HEK293 (cell line): ENCODE results near the gene RPS6KA2.

Experiments used
- CTCF ChIP-seq: fragments of 450-650 bp; formaldehyde crosslinking; IDR thresholded peaks from 2 replicates; pipeline ENCODE4 v1.5.1; 2016; ENCODE audit warnings: missing biosample characterization, missing genetic modification characterization
- PRDM1 ChIP-seq: fragments of 450-650 bp; formaldehyde crosslinking; IDR thresholded peaks from 2 replicates; pipeline ENCODE4; 2016; ENCODE audit warnings: missing biosample characterization, missing genetic modification characterization
- ZNF133 ChIP-seq: fragments of 450-650 bp; formaldehyde crosslinking; IDR thresholded peaks from 2 replicates; pipeline ENCODE4 v1.5.1; 2016; ENCODE audit warnings: missing biosample characterization, missing genetic modification characterization
- ZNF146 ChIP-seq: fragments of 450-650 bp; formaldehyde crosslinking; IDR thresholded peaks from 2 replicates; pipeline ENCODE4 v1.5.1; 2016; ENCODE audit warnings: missing biosample characterization, missing genetic modification characterization
- ZNF19 ChIP-seq: fragments of 450-650 bp; formaldehyde crosslinking; IDR thresholded peaks from 2 replicates; pipeline ENCODE4; 2016; ENCODE audit warnings: missing biosample characterization, missing genetic modification characterization, low read depth
- ZNF416 ChIP-seq: fragments of 450-650 bp; formaldehyde crosslinking; IDR thresholded peaks from 2 replicates; pipeline ENCODE4 v1.5.1; 2016; ENCODE audit warnings: missing biosample characterization, missing genetic modification characterization
- ZNF510 ChIP-seq: fragments of 450-650 bp; formaldehyde crosslinking; IDR thresholded peaks from 2 replicates; pipeline ENCODE4 v1.5.1; 2018; ENCODE audit warnings: mild to moderate bottlenecking, missing genetic modification characterization, missing biosample characterization; ENCODE audit not compliant: insufficient replicate concordance
- ZNF530 ChIP-seq: fragments of 450-650 bp; formaldehyde crosslinking; IDR thresholded peaks from 2 replicates; pipeline ENCODE4 v1.5.1; 2016; ENCODE audit warnings: low read depth, missing biosample characterization, missing genetic modification characterization
- ZNF701 ChIP-seq: fragments of 450-650 bp; formaldehyde crosslinking; IDR thresholded peaks from 2 replicates; pipeline ENCODE4 v1.5.1; 2016; ENCODE audit warnings: missing biosample characterization, missing genetic modification characterization
- ZSCAN23 ChIP-seq: fragments of 450-650 bp; formaldehyde crosslinking; IDR thresholded peaks from 2 replicates; pipeline ENCODE4 v1.5.1; 2016; ENCODE audit warnings: missing biosample characterization, missing genetic modification characterization
- ZSCAN4 ChIP-seq: fragments of 450-650 bp; formaldehyde crosslinking; IDR thresholded peaks from 2 replicates; pipeline ENCODE4 v1.5.1; 2017; ENCODE audit warnings: missing biosample characterization, missing genetic modification characterization
- ZSCAN5A ChIP-seq: fragments of 450-650 bp; formaldehyde crosslinking; IDR thresholded peaks from 2 replicates; pipeline ENCODE4 v1.5.1; 2016; ENCODE audit warnings: missing biosample characterization, missing genetic modification characterization

GRCh38 chr6:166469426-166469961, 157.6 kb downstream of the RPS6KA2 start:
- no peak for TF ChIP-seq ZNF133 (tag by site-specific recombination)
- TF ChIP-seq CTCF (tag by site-specific recombination): no peak
- TF ChIP-seq ZNF416 (tag by site-specific recombination): no peak
- TF ChIP-seq ZNF701 (tag by site-specific recombination): no peak
- TF ChIP-seq ZSCAN5A (tag by site-specific recombination): no peak
- no peak for TF ChIP-seq ZSCAN23 (tag by site-specific recombination)
- TF ChIP-seq ZNF146: no peak
- TF ChIP-seq PRDM1 (tag by site-specific recombination): no peak
- no peak for TF ChIP-seq ZNF19 (tag by site-specific recombination)
- TF ChIP-seq ZSCAN4 (tag by site-specific recombination): no peak
- TF ChIP-seq ZNF530 (tag by site-specific recombination): no peak
- no peak for TF ChIP-seq ZNF510
